Subcutaneous abdominal adipose tissue (tissue), 5 donors: ENCODE measurements around the gene ULK3.

Experiments used
- H3K27ac ChIP-seq: one replicate; pipeline ENCODE4 v1.7.0; 2013; ENCODE audit warnings: low read depth, mild to moderate bottlenecking, inconsistent platforms, low read length, moderate library complexity
- H3K27me3 ChIP-seq, 5 donors: one replicate each; pipeline ENCODE4 v1.7.0; 2013; ENCODE audit warnings: low read length in 5 of 5, inconsistent platforms in 1 of 5; ENCODE audit not compliant: control insufficient read depth in 5 of 5, insufficient read depth in 4 of 5
- H3K36me3 ChIP-seq, 5 donors: one replicate each; pipeline ENCODE4 v1.7.0; 2013; ENCODE audit warnings: low read length in 5 of 5; ENCODE audit not compliant: control insufficient read depth in 5 of 5, insufficient read depth in 5 of 5
- H3K4me1 ChIP-seq, 5 donors: one replicate each; pipeline ENCODE4 v1.7.0; 2013; ENCODE audit warnings: low read length in 5 of 5, mild to moderate bottlenecking in 3 of 5, moderate library complexity in 1 of 5; ENCODE audit not compliant: control insufficient read depth in 5 of 5, insufficient read depth in 5 of 5
- H3K4me3 ChIP-seq, 5 donors: one replicate each; pipeline ENCODE4 v1.7.0; 2013; ENCODE audit warnings: low read length in 5 of 5, low read depth in 1 of 5
- H3K9ac ChIP-seq, 5 donors: one replicate each; pipeline ENCODE4 v1.7.0; 2013; ENCODE audit warnings: low read length in 5 of 5, mild to moderate bottlenecking in 4 of 5, moderate library complexity in 3 of 5
- H3K9me3 ChIP-seq, 5 donors: one replicate each; pipeline ENCODE4 v1.7.0; 2013; ENCODE audit warnings: low read length in 5 of 5; ENCODE audit not compliant: control insufficient read depth in 5 of 5
- donor health status: healthy.
- donor health status: healthy.
- donor health status: healthy.
- donor health status: healthy.
- donor health status: healthy.

Gene ULK3

DNA sequence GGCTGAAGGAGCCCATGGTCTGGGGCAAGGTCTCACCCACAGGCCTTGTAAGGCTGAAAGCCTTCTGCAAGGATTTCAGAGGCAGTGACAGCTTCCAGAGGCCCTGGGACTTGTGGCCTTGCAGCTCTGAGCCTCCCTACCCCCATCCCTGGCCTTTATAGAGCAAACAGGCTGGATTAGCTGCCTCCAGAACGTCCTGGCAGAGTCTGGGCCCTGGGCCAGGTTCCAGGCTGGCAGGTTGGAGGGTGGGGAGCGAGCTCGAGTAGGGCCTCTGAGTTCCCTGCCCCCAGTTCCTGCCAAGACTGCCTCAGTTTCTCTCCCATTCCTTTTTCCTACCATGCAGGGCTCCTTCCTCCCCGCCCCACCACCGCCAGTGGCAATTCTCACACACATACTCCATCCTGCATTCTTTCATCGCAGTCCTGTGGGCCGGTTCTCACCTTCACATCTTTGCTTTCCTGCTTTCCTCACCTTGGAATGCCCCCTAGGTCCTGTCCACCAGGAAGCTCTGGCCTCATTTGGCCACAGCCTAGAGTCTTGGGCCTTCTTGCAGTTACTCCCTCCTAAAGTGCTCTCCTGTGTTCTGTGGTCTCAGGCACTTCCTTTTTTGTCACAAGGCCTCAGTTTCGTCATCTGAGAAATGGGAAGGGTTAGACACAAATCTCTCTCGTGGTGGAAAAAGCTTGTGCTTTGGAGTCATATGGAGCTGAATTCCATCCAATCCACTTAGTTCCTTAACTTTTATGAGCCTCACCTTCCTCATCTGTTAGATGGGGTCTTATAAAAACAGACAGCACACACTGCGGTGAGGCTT, 27.6 kb downstream of the ULK3 start:
- peaks cover 4 to 29% (median 23%) of the 10 kb centered on the region in 5 donors for H3K27me3 ChIP-seq
- no peak overlapping the region for H3K27ac ChIP-seq
- H3K36me3 ChIP-seq: no peaks in the 10 kb centered on the region
- no peak overlapping the region for H3K9ac ChIP-seq
- peaks cover 0 to 3% (median 0%) of the 10 kb centered on the region in 5 donors for H3K4me1 ChIP-seq
- H3K4me3 ChIP-seq: no peak overlapping the region
- no peaks in the 10 kb centered on the region for H3K9me3 ChIP-seq

GRCh38 chr15:74812533-74812932, 30.4 kb downstream of the ULK3 start, which contains the start of gene LMAN1L:
Gene LMAN1L (plus strand): TSS chr15:74812835. CDS start chr15:74812855, 20 bp downstream.
- Histone ChIP-seq H3K4me3 (no peak within 1 kb of the TSS), H3K4me1 (no peaks in the 10 kb centered on the region), H3K9ac (no peak within 1 kb of the TSS), H3K27ac (no peak within 1 kb of the TSS), H3K36me3 (no peaks in the 10 kb centered on the region), H3K27me3 (peaks cover 0 to 24% (median 12%) of the 10 kb centered on the region in 5 donors), H3K9me3 (no peaks in the 10 kb centered on the region)

- Histone ChIP-seq H3K4me3 (no peak overlapping the region), H3K9me3 (no peaks in the 10 kb centered on the region), H3K4me1 (no peaks in the 10 kb centered on the region), H3K27me3 (peaks cover 0 to 12% (median 4%) of the 10 kb centered on the region in 5 donors), H3K27ac (no peak overlapping the region), H3K36me3 (no peaks in the 10 kb centered on the region), H3K9ac (no peak overlapping the region)
These were observed 33.0 kb downstream of the ULK3 start for GRCh38 chr15:74809956-74810355.

DNA sequence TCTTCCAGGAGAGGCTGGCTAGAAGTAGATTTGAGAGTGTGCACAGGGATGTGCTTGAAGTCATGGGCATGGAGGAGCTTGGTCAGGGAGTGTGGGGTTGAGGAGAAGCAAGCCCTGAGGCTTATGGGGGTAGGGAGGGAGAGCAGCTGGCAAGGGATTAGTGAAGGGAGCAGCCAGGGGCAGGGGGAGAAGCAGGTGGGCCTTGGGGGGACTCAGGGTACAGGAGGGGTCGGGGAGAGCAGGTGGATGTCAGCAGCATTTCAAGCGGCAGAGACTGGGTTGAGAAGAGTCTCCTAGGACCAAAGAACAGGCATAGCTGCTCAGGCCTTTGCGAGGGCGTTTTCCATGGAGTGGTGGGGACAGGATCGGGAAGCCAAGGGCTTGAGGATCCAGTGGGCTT, 33.7 kb downstream of the ULK3 start:
- H3K4me1 ChIP-seq: no peaks in the 10 kb centered on the region
- H3K27ac ChIP-seq: no peak overlapping the region
- no peak overlapping the region for H3K9ac ChIP-seq
- H3K36me3 ChIP-seq: peaks cover 0 to 2% (median 1%) of the 10 kb centered on the region in 5 donors
- no peak overlapping the region for H3K4me3 ChIP-seq
- peaks cover 0 to 12% (median 4%) of the 10 kb centered on the region in 5 donors for H3K27me3 ChIP-seq
- H3K9me3 ChIP-seq: no peaks in the 10 kb centered on the region

- no peak overlapping the region for H3K27ac ChIP-seq
These were observed 34.1 kb downstream of the ULK3 start for GRCh38 chr15:74808840-74809229.

GRCh38 chr15:74808078-74808839, 34.7 kb downstream of the ULK3 start:
- Histone ChIP-seq H3K27ac (no peak overlapping the region), H3K9ac (no peak overlapping the region)

More at GRCh38 chr15:74808840-74809229, 34.1 kb downstream of the ULK3 start:
- Histone ChIP-seq H3K4me1 (no peaks in the 10 kb centered on the region), H3K9ac (no peak overlapping the region), H3K4me3 (no peak overlapping the region), H3K36me3 (peaks cover 3 to 6% (median 6%) of the 10 kb centered on the region in 5 donors), H3K27me3 (peaks cover 0 to 12% (median 4%) of the 10 kb centered on the region in 5 donors), H3K9me3 (no peaks in the 10 kb centered on the region)

GRCh38 chr15:74807282-74807681, 35.7 kb downstream of the ULK3 start:
- peaks cover 3 to 21% (median 21%) of the 10 kb centered on the region in 5 donors for H3K36me3 ChIP-seq
- H3K4me1 ChIP-seq: no peaks in the 10 kb centered on the region
- H3K9me3 ChIP-seq: no peaks in the 10 kb centered on the region
- H3K4me3 ChIP-seq: no peak overlapping the region
- H3K9ac ChIP-seq: no peak overlapping the region
- peaks cover 0 to 5% (median 0%) of the 10 kb centered on the region in 5 donors for H3K27me3 ChIP-seq
- no peak overlapping the region for H3K27ac ChIP-seq

More at GRCh38 chr15:74808078-74808839, 34.7 kb downstream of the ULK3 start:
- Histone ChIP-seq H3K36me3 (peaks cover 3 to 12% (median 11%) of the 10 kb centered on the region in 5 donors), H3K4me1 (no peaks in the 10 kb centered on the region), H3K4me3 (no peak overlapping the region), H3K9me3 (no peaks in the 10 kb centered on the region), H3K27me3 (peaks cover 0 to 12% (median 3%) of the 10 kb centered on the region in 5 donors)

DNA sequence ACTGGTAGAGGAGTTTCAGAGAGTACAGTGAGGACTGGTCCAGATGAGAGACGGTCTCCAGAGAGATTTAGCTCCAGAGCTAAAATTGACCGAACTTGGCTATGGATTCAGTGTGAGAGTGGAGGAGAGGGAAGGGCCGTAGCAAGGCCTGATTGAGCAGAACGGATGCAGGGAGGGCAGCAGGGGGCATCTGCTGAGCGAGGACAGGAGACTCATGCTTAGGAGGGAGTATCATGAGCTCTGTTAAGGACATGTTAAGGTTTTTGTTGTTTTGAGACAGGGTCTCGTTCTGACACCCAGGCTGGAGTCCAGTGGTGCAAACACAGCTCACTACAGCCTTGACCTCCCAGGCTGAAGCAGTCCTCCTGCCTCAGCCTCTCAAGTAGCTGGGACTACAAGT, 38.0 kb downstream of the ULK3 start:
- peaks cover 3 to 42% (median 38%) of the 10 kb centered on the region in 5 donors for H3K36me3 ChIP-seq
- H3K27ac ChIP-seq: no peak overlapping the region
- H3K4me1 ChIP-seq: peaks cover 1 to 8% (median 5%) of the 10 kb centered on the region in 5 donors
- no peak overlapping the region for H3K4me3 ChIP-seq
- no peaks in the 10 kb centered on the region for H3K9me3 ChIP-seq
- peaks cover 0 to 5% (median 0%) of the 10 kb centered on the region in 5 donors for H3K27me3 ChIP-seq
- H3K9ac ChIP-seq: no peak overlapping the region

GRCh38 chr15:74802862-74803447, 40.0 kb downstream of the ULK3 start:
- peaks cover 0 to under 1% (median 0%) of the 10 kb centered on the region in 5 donors for H3K27me3 ChIP-seq
- H3K9ac ChIP-seq: no peak overlapping the region
- H3K4me3 ChIP-seq: no peak overlapping the region
- H3K36me3 ChIP-seq: peaks cover 3 to 62% (median 55%) of the 10 kb centered on the region in 5 donors
- no peaks in the 10 kb centered on the region for H3K9me3 ChIP-seq
- H3K4me1 ChIP-seq: peaks cover 5 to 17% (median 11%) of the 10 kb centered on the region in 5 donors
- no peak overlapping the region for H3K27ac ChIP-seq
